HepG2 (cell line): ENCODE data around the gene LBX2. TPM values are rescaled to one million over a fixed set of nuclear protein-coding genes. Genes with fewer than 3 reads are reported as not detected.

Experiments
- BORCS8-MEF2B ChIP-seq: sonication (generic); formaldehyde crosslinking; IDR thresholded peaks from 2 replicates; pipeline ENCODE4 v1.8.0; 2022; ENCODE audit warnings: mild to moderate bottlenecking, missing genetic modification reagents
- ERF ChIP-seq: IDR thresholded peaks from 2 replicates; pipeline ENCODE4 v1.6.1; 2018; ENCODE audit warnings: missing biosample characterization, missing genetic modification reagents
- FOXO4 ChIP-seq: sonication (generic); formaldehyde crosslinking; conservative IDR thresholded peaks from 2 replicates; pipeline ENCODE4 v1.8.1; 2023; ENCODE audit warnings: missing genetic modification reagents
- KLF11 ChIP-seq: IDR thresholded peaks from 2 replicates; pipeline ENCODE4 v1.6.1; 2016; ENCODE audit warnings: missing compliant biosample characterization
- MED13 ChIP-seq: sonication (generic); formaldehyde crosslinking; IDR thresholded peaks from 2 replicates; pipeline ENCODE4 v1.5.0; 2020; ENCODE audit warnings: missing genetic modification reagents
- MTA3 ChIP-seq: sonication (generic); formaldehyde crosslinking; IDR thresholded peaks from 2 replicates; pipeline ENCODE4 v1.4.0; 2020; ENCODE audit warnings: missing genetic modification reagents
- MTF1 ChIP-seq: sonication (generic); formaldehyde crosslinking; IDR thresholded peaks from 2 replicates; pipeline ENCODE4 v1.5.0; 2020; ENCODE audit warnings: missing genetic modification reagents
- MYPOP ChIP-seq: sonication (generic); formaldehyde crosslinking; IDR thresholded peaks from 2 replicates; pipeline ENCODE4 v1.8.1; 2023; ENCODE audit warnings: mild to moderate bottlenecking, moderate library complexity, missing genetic modification reagents
- NFIC ChIP-seq: IDR thresholded peaks from 2 replicates; pipeline ENCODE4 v1.6.1; 2012; ENCODE audit warnings: mild to moderate bottlenecking, low read length, inconsistent platforms
- RXRB ChIP-seq: IDR thresholded peaks from 2 replicates; pipeline ENCODE4 v1.6.1; 2016; ENCODE audit warnings: borderline replicate concordance, missing genetic modification reagents, missing compliant biosample characterization
- TOE1 ChIP-seq: sonication (generic); formaldehyde crosslinking; IDR thresholded peaks from 2 replicates; pipeline ENCODE4 v1.4.0; 2020; ENCODE audit warnings: mild to moderate bottlenecking, missing genetic modification reagents
- ZKSCAN1 ChIP-seq: fragments of 150-350 bp; IDR thresholded peaks from 2 replicates; pipeline ENCODE4 v1.6.1; 2014; ENCODE audit warnings: low read length
- ZNF12 ChIP-seq: sonication (generic); formaldehyde crosslinking; IDR thresholded peaks from 2 replicates; pipeline ENCODE4 v1.5.0; 2020; ENCODE audit warnings: missing genetic modification reagents
- ZNF281 ChIP-seq: sonication (generic); formaldehyde crosslinking; IDR thresholded peaks from 2 replicates; pipeline ENCODE4 v1.4.0; 2020; ENCODE audit warnings: missing genetic modification reagents, borderline replicate concordance
- ZNF317 ChIP-seq: sonication (generic); formaldehyde crosslinking; IDR thresholded peaks from 2 replicates; pipeline ENCODE4 v1.5.0; 2020; ENCODE audit warnings: mild to moderate bottlenecking, missing genetic modification reagents
- ZNF652 ChIP-seq: IDR thresholded peaks from 2 replicates; pipeline ENCODE4 v1.6.1; 2016; ENCODE audit warnings: low read depth, borderline replicate concordance
- ZNF747 ChIP-seq: sonication (generic); formaldehyde crosslinking; IDR thresholded peaks from 2 replicates; pipeline ENCODE4 v1.8.1; 2023; ENCODE audit warnings: missing genetic modification reagents, mild to moderate bottlenecking, borderline replicate concordance
- ZNF782 ChIP-seq: sonication (generic); formaldehyde crosslinking; IDR thresholded peaks from 2 replicates; pipeline ENCODE4 v1.4.0; 2020; ENCODE audit warnings: missing genetic modification reagents, mild to moderate bottlenecking, borderline replicate concordance
- polyA plus RNA-seq, 8 experiments: library from polyadenylated mRNA; depleted of rRNA in 3 of 8; stranded (reverse) in 7 of 8; unstranded in 1 of 8; fragments of >200 nt; fragmentation: Illumina TruSeq in 4 of 8; extraction: Trizol in 4 of 8; gene quantifications; 2 replicates each; pipeline versions ENCODE4 v1.2.1 to v1.2.3, GENCODE V29; 2011 to 2016; ENCODE audit warnings: low read depth in 4 of 8, missing spikeins in 1 of 8, mixed read lengths in 1 of 8; ENCODE audit not compliant: insufficient read depth in 1 of 8
- total RNA-seq, 5 experiments: library from RNA; depleted of rRNA; stranded (reverse); fragments of >200 nt; fragmentation: Illumina TruSeq; extraction: Trizol; gene quantifications; 2 replicates each; pipeline ENCODE4 v1.2.3, GENCODE V29; 2016; ENCODE audit warnings: low read depth in 1 of 5
- TF ChIP-seq, protein P1 (sequence below): sonication (generic); formaldehyde crosslinking; IDR thresholded peaks from 2 replicates; pipeline ENCODE4 v1.5.0; 2020; ENCODE audit warnings: missing genetic modification reagents
- TF ChIP-seq, protein P2 (sequence below): IDR thresholded peaks from 2 replicates; pipeline ENCODE4 v1.6.1; 2016; ENCODE audit warnings: missing genetic modification reagents, missing compliant biosample characterization

The LBX2 gene
- total and polyA plus RNA-seq, 2 of the 13 experiments (the other 11 are each of a cell fraction or from before 2014, with no cell fraction given): 6.4 to 8.1 TPM

DNA sequence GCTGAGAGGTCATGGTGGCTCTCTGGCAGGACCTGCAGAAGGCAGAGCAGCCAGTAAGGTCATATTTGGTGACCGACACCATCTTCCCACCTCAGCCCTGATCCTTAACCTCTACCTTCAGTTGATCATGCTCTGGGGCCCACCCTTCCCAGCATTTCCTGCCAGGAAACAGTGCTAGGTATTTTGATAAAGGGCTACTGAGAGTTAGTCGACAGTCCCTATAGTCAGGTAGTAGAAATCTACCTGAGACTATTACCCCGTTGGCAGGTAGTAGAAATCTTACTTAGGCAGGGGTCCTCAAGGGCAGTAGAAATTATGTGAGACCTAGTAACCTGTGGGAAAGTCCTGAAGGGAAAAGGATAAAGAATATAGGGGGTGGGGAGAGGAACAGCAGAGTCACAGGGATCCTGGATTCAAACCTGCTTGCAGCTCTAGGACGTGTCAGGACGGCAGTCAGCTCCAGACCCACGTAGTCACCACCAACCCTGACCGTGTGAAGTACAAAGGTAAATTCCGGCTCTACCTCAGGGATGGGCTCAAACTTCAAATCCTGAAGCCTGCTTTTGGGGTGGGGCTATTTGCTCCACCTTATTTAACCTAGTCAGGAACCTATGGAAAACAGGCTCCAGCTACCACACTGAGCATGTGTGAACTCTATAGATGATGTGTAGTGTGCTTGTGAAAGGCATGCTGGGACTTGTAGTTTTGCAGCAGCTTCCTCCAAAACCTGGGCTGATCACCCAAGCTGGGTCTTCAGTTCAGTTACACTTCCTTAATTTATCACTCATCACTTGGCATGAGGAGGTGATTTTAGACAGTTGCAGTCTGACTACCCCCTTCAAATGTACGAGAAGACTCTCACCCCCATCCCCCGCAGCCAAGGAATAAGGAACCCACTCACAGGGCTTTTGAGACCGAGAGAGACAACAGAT, 26.6 kb upstream of the LBX2 start, which contains the start of gene DQX1 (continued):
- TF ChIP-seq MYPOP (CRISPR knock-in tag) (0 out of 2 replicates have a peak, but pooled peaks have one; percentile 11), TOE1 (peak; percentile 90), ZNF12 (CRISPR knock-in tag) (no peak), BORCS8-MEF2B (CRISPR knock-in tag) (no peak), MTF1 (CRISPR knock-in tag) (no peak), ZNF782 (no peak), ZNF747 (peak; percentile 70), ZKSCAN1 (no peak), MED13 (no peak), NFIC (no peak), KLF11 (peak; percentile 32; the same call in 1 of the 2 replicates), ZNF652 (CRISPR knock-in tag) (0 out of 2 replicates have a peak, but pooled peaks have one; percentile 34), ZNF317 (peak; percentile 100), FOXO4 (CRISPR knock-in tag) (no peak), ZNF281 (CRISPR knock-in tag) (0 out of 2 replicates have a peak, but pooled peaks have one; percentile 21), ERF (CRISPR knock-in tag) (peak; percentile 89), MTA3 (CRISPR knock-in tag) (no peak), RXRB (CRISPR knock-in tag) (peak; percentile 78; the same call in 1 of the 2 replicates)
- TF ChIP-seq, protein P1, sequence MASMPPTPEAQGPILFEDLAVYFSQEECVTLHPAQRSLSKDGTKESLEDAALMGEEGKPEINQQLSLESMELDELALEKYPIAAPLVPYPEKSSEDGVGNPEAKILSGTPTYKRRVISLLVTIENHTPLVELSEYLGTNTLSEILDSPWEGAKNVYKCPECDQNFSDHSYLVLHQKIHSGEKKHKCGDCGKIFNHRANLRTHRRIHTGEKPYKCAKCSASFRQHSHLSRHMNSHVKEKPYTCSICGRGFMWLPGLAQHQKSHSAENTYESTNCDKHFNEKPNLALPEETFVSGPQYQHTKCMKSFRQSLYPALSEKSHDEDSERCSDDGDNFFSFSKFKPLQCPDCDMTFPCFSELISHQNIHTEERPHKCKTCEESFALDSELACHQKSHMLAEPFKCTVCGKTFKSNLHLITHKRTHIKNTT (CRISPR knock-in tag): no peak
- TF ChIP-seq, protein P2, sequence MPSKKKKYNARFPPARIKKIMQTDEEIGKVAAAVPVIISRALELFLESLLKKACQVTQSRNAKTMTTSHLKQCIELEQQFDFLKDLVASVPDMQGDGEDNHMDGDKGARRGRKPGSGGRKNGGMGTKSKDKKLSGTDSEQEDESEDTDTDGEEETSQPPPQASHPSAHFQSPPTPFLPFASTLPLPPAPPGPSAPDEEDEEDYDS: peak; percentile 98
